ENCODE data around the gene JAKMIP2. TPM values are rescaled to one million over a fixed set of nuclear protein-coding genes. Genes with fewer than 3 reads are reported as not detected.

The JAKMIP2 gene
- total RNA-seq, 1 experiment from 2014 or later: 1.2 TPM

DNA sequence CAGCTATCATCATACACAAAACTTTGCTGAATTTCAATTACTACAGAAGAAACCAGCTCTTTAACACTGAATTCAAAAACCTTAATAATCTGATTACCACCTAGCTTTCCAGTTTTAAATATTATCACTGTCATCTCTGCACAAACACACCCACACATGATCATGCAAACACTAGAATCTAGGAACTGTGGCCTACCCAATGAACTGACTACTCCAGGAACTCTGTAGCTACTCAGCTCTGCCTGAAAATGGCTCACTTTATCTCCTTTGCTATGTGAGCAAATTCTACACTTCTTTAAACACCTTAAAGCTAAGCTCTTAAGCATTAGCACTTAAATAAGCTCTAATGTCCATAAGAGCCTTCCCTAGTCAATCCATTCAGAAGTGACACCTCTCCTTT, 149.4 kb downstream of the JAKMIP2 start:
- Histone ChIP-seq H3K4me3 (ENCODE audit: low read depth, low read length) (no peak overlapping the region), H3K27me3 (replicated peaks; ENCODE audit: control insufficient read depth, insufficient read depth, low read length) (no peaks in the 10 kb centered on the region), H3K9me3 (no peaks in the 10 kb centered on the region), H3K4me1 (no peaks in the 10 kb centered on the region), H3K36me3 (ENCODE audit: control insufficient read depth, insufficient read depth, low read length) (no peaks in the 10 kb centered on the region)
- intact Hi-C loops (cut with micrococcal nuclease; ENCODE audit: unreplicated experiment): no loop called here
- no peaks in the 10 kb centered on the region for H3K27me3 Mint-ChIP-seq (ENCODE audit: insufficient read depth, unreplicated experiment)
- no peak for TF ChIP-seq CTCF (IDR thresholded peaks at IDR 0.05; ENCODE audit: insufficient read depth in 1 of 2, low read depth in 1 of 2, low read length in 1 of 2, severe bottlenecking in 1 of 2, unreplicated experiment in 1 of 2)
- no peak overlapping the region for H3K4me3 Mint-ChIP-seq (ENCODE audit: unreplicated experiment)
- peaks cover 6% of the 10 kb centered on the region for H3K4me1 Mint-ChIP-seq (ENCODE audit: low read depth, unreplicated experiment)
- H3K27ac Mint-ChIP-seq (ENCODE audit: unreplicated experiment): no peak overlapping the region
- BruUV-seq (replicated peaks): no TSS peak
- no peaks in the 10 kb centered on the region for H3K9me3 Mint-ChIP-seq (ENCODE audit: unreplicated experiment)
- ChIA-PET POLR2A (no interaction called here), CTCF (interaction anchor here (0.7 to 1.3 kb wide), 2 partner anchors 57 to 149 kb away, joined by 3 to 4 read pairs; partner anchors contain the start of gene JAKMIP2)
- no peak for DNase-seq
- H3K36me3 Mint-ChIP-seq (ENCODE audit: insufficient read depth, unreplicated experiment): no peaks in the 10 kb centered on the region

DNA sequence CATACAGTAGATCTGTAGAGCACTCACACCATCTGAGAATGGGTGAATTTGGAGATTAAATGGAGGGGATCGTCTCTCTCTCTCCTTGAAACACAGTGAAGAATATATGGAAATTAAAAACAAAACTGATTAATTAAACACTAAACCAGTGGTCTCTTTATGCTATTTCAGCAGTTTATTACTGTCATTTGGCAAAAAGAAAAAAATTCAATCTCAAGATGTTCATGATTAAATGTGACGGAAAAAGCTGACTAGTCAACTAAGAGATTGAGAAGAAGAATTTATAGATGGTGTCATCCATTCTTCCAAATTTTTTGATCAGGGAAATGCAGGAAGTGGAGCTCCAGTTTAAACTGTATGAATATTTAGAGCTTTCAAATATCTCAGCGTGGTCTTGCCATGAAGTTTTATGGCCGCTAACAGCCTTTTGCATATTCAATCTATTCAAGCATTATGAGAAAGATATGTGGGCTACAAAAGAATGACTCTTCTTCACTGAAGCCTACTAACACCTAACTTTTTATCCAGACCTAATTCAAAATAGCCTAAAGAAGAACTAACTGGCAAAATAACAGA, 151.0 kb downstream of the JAKMIP2 start:
- Mint-ChIP-seq H3K36me3 (ENCODE audit: insufficient read depth, unreplicated experiment) (no peaks in the 10 kb centered on the region), H3K27ac (ENCODE audit: unreplicated experiment) (no peak overlapping the region), H3K27me3 (ENCODE audit: insufficient read depth, unreplicated experiment) (no peaks in the 10 kb centered on the region), H3K4me1 (ENCODE audit: low read depth, unreplicated experiment) (no peaks in the 10 kb centered on the region), H3K4me3 (ENCODE audit: unreplicated experiment) (no peak overlapping the region), H3K9me3 (ENCODE audit: unreplicated experiment) (no peaks in the 10 kb centered on the region)
- H3K9me3 ChIP-seq: no peaks in the 10 kb centered on the region
- no peaks in the 10 kb centered on the region for H3K27me3 ChIP-seq (replicated peaks; ENCODE audit: control insufficient read depth, insufficient read depth, low read length)
- BruUV-seq (replicated peaks): no TSS peak
- no peaks in the 10 kb centered on the region for H3K4me1 ChIP-seq
- H3K4me3 ChIP-seq (ENCODE audit: low read depth, low read length): no peak overlapping the region
- intact Hi-C loops (cut with micrococcal nuclease; ENCODE audit: unreplicated experiment): no loop called here
- POLR2A ChIA-PET: no interaction called here
- no peak for TF ChIP-seq CTCF (IDR thresholded peaks at IDR 0.05; ENCODE audit: insufficient read depth in 1 of 2, low read depth in 1 of 2, low read length in 1 of 2, severe bottlenecking in 1 of 2, unreplicated experiment in 1 of 2)
- no peak for DNase-seq
- CTCF ChIA-PET: no interaction called here
- H3K36me3 ChIP-seq (ENCODE audit: control insufficient read depth, insufficient read depth, low read length): no peaks in the 10 kb centered on the region

- no peaks in the 10 kb centered on the region for H3K9me3 ChIP-seq
- intact Hi-C loops (cut with micrococcal nuclease; ENCODE audit: unreplicated experiment): no loop called here
- no peaks in the 10 kb centered on the region for H3K36me3 ChIP-seq (ENCODE audit: control insufficient read depth, insufficient read depth, low read length)
- DNase-seq: no peak
- no peaks in the 10 kb centered on the region for H3K4me1 ChIP-seq
- no peak overlapping the region for H3K4me3 ChIP-seq (ENCODE audit: low read depth, low read length)
- Mint-ChIP-seq H3K4me3 (ENCODE audit: unreplicated experiment) (no peak overlapping the region), H3K36me3 (ENCODE audit: insufficient read depth, unreplicated experiment) (no peaks in the 10 kb centered on the region), H3K27ac (ENCODE audit: unreplicated experiment) (no peak overlapping the region), H3K9me3 (ENCODE audit: unreplicated experiment) (no peaks in the 10 kb centered on the region), H3K4me1 (ENCODE audit: low read depth, unreplicated experiment) (no peaks in the 10 kb centered on the region), H3K27me3 (ENCODE audit: insufficient read depth, unreplicated experiment) (no peaks in the 10 kb centered on the region)
- ChIA-PET POLR2A (no interaction called here), CTCF (interaction anchor here (1.1 to 3.5 kb wide), 2 partner anchors 30 to 61 kb away, joined by 3 to 24 read pairs; no protein-coding TSS in a partner anchor)
- H3K27me3 ChIP-seq (replicated peaks; ENCODE audit: control insufficient read depth, insufficient read depth, low read length): no peaks in the 10 kb centered on the region; the same call in 1 of the 2 replicates
- no TSS peak for BruUV-seq (replicated peaks)
- TF ChIP-seq CTCF (IDR thresholded peaks at IDR 0.05; ENCODE audit: insufficient read depth in 1 of 2, low read depth in 1 of 2, low read length in 1 of 2, severe bottlenecking in 1 of 2, unreplicated experiment in 1 of 2): no peak
Measured at GRCh38 chr5:147629196-147629595, 153.3 kb downstream of the JAKMIP2 start.
